Activated T-helper 1 cell treated with anti-CD3 and anti-CD28 coated beads, Interleukin-2, amount 50 U/mL, for 16 hours (primary cell): ENCODE results near the gene RCOR3.
A peak's percentile ranks its signal among the peaks of the same experiment; 100 is the strongest.

Experiments used
- DNase-seq, 2 donors: peaks; one replicate each; pipeline ENCODE4 v3.0.0-alpha.2; 2020; ENCODE audit warnings: low read depth in 1 of 2, low spot score in 1 of 2

Gene RCOR3

DNA sequence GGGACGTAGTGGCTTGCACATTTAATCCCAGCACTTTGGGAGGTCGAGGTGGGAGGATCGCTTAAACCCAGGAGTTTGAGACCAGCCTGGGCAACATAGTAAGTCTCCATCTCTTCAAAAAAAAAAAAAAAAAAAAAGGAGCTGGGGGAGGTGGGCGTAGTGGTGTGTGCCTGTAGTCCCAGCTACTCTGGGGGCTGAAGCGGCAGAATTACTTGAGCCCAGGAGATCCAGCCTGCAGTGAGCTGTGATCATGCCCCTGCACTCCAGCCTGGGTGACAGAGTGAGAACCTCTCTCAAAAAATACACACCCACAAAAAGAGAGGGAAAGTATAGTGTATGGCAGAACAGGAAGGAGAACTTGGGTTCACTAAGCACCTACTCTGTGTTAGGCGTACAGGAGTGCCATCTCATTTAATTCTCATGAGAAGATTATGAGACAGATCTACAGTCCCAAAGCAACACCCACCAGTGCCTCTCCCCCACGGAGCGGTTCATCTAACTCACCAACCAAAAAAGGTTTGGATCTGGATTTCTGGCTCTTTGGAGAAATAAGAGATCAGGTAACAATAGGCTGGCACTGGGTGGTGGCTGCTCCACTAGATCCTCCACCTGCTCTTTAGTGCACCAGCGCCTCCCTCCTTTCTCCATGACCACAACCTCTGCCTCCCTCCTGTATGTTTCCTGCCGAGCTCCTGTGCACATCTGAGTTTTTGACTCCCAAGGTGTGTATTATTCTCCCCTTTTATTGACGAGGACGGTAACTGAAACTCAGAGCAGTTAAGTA lies 66.0 kb downstream of the RCOR3 start:
- no peak for DNase-seq

DNA sequence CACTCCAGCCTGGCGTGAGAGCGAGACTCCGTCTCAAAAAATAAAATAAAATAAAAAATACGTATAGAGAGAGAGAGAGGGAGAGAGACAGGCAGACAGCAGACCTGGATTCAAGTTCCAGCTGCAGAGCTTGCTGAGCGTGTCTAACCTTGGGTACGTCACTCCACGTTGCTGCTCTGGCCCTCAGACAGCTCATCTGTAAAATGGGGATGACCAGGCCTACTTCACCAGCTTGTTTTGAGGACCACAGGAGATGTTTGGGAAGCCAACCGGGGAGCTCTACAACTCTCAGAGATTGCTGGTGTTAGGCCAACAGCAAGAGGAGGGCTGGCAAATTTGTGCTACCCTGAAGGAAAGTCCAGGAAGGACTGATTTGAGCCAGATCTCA lies 67.0 kb downstream of the RCOR3 start:
- DNase-seq, result no peak

- DNase-seq, result peak in 1 of 2 donors; percentile 33
Observed at GRCh38 chr1:211326528-211327345, 67.6 kb downstream of the RCOR3 start, which contains the start of gene TRAF5. TSS of gene TRAF5 (plus strand) at chr1:211326833. CDS start at chr1:211353240, 26,407 bp downstream.

DNA sequence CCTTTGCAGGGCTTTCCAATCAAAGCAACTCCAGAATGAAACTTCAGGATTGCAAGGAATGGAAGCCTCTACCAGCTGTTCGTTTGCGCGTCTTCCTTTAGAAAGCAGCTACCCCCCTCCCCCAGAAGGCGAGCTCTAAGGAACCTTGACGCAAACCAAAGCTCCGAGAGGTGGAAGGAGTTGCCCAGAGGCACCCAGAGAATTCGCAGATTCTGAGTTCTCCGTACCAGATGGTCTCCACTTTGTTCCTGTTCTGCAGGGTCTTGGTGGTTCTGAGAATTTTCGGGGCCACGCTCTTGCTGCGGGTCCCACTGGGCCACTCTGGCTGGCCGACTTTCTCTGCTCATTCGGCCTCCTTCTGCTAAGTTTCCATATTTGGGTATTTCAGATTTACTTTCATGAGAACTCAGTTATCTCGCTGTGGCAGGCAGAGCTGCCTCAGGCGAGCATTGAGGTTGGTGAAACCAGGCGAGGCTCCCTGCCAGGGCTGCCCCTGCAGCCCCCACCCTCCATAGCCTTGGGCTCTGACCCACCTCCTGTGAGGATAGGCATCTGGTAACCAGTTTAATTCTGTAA lies 68.3 kb downstream of the RCOR3 start:
- no peak for DNase-seq

DNA sequence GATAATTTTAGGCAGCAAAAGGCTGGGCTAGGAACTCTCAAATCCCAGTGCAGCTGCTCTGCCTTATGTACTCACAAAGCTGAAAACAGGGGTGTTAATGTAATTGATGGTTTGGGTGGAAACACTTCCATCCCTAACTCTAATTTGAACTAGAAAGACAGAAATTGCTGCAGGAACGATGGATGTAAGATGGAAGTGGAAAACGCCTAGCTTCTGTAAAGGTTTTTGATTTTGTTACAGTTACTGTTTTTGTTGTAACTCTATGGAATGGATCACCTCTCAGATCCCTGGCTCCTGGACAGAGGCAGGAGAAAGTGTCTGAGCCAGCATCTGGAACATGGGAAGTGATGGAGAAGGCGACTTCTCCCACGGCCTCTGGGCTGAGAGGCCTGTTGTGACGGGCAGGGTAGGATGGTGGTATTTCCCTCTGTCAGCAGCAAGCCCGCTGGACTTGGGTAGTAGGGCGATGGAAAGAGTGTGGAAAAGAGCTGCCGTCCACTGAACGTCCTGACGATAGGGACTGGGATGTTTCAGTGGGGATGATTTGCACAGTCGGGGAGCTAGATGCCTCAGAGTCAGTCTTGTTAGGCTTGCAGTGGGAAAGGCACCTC lies 69.0 kb downstream of the RCOR3 start:
- DNase-seq, result no peak

- no peak for DNase-seq
Observed at GRCh38 chr1:211328866-211329475, 69.8 kb downstream of the RCOR3 start.

- DNase-seq, result no peak
Observed at GRCh38 chr1:211329764-211330201, 70.6 kb downstream of the RCOR3 start.

- no peak for DNase-seq
Observed at GRCh38 chr1:211330282-211330936, 71.2 kb downstream of the RCOR3 start.

DNA sequence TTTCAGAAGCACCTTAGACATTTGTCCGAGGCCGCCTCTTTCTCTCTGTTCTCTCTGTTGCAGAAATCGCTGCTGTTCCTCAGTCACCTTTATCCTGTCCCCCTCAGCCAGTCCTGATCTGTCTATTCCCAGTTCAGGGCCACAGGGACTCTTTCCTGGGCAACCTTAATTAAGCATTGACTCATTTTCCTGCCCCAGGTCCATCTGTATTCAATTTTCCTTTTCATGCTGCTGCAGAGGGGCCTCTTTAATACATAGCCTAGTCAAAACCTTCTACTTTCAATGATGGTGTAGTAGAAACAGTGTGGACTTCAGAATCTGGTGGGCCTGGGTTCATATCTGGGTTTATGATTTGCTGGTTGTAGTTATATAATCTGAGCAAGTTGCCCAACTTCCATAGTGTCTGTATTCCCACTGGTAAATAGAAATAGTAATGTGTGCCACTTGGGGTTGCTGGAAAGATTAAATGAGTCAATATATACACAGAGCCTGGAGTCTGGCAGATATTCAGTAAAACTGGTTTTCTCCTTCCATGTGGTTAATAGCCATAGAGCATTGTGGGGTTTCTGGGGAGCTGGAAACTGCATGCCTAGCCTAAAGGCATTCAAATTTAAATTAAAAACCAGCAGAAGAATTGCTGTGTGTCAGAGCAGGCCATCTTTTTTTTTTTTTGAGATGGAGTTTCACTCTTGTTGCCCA lies 72.0 kb downstream of the RCOR3 start:
- DNase-seq, result no peak

- DNase-seq, result no peak
Observed at GRCh38 chr1:211332036-211332616, 73.0 kb downstream of the RCOR3 start.

DNA sequence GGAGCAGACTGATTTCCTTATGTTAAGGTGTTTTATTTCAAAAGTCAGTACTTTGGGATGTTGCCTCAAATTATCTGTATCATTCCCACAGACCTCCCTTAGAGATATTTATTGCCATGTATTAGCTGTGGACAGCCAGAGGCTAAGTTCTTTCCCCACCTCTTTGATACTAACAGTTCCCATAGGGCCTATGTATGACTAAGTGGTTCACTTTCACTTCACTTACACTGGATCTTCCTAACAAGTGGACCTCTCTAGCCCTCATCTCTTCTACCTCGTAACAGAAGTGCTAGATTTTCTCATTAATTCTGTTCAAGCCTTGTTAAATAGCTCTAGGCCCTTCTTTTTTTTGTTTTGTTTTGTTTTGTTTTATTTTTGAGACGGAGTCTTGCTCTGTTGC lies 73.7 kb downstream of the RCOR3 start:
- DNase-seq, result no peak

GRCh38 chr1:211333906-211334305 lies 74.7 kb downstream of the RCOR3 start:
- DNase-seq, result no peak

DNA sequence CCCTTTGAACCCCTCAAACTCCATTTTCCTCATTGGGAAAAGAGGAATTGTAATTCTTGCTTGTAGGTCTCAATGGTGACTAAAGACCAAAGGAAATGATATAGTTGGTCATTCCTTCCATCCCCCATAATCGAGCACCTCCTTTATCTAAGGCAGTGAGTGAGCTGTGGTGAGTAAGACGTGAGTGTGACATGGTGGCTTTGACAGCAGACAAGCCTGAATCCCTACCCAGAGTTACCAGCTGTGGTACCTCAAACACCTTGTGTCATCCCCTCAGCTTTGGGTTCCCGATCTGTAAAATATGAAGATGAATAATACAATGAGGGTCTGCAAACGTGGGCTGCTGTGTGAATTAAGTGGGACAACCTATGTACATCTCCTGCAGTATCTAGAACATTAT lies 75.8 kb downstream of the RCOR3 start:
- DNase-seq, result no peak

GRCh38 chr1:211335522-211336157 lies 76.5 kb downstream of the RCOR3 start:
- no peak for DNase-seq

DNA sequence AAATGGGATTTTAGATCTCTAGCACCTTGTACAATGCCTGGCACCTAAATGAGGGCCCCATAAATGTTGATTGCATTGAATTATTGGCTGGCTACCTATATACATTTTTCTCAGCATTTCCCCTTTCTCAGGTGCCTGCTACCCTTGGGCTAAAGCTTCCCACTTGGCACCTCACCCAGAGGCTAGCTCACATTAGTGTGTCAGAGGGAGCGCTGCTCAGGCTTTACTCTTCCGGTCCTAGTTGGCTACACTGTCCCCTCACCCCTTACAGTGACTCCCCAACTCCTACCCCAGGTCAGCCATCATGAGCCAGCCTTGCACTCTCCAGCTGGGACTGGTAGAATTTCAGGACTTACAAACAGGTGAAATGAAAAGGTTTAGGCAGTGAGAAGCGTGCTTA lies 77.0 kb downstream of the RCOR3 start:
- no peak for DNase-seq

DNA sequence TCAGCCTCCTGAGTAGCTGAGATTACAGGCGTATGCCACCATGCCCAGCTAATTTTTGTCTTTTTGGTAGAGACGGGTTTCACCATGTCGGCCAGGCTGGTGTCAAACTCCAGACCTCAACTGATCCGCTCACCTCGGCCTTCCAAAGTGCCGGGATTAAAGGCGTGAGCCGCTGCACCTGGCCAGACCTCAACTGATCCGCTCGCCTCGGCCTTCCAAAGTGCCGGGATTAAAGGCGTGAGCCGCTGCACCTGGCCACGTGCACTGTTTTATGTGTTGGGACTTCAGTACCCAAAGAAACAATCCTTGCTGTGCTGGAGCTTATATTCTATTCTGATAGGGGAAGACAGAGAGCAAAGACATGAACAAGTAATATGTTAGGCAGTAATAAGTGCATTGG lies 77.6 kb downstream of the RCOR3 start:
- no peak for DNase-seq

GRCh38 chr1:211337430-211338223 lies 78.5 kb downstream of the RCOR3 start:
- no peak for DNase-seq

DNA sequence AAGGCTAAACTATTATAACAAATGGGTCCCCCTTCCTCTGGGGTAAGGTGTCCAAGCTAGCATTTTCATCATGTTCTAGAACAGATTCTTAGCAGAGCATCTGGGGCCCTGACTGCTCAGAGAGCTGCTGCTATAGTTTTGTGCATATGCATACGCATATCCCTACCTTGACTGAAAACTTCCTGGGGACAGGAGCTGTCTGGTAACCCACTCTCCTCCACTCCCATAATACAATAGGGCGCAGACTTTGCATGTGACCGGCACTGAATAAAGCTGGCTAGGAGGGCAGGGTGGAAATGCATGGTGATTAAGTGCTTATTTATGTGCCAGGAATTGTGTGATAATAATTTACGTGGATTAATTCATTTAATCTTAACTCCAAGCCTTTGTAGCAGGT lies 79.1 kb downstream of the RCOR3 start:
- no peak for DNase-seq
